NT2/D1 (cell line): ENCODE results near the gene PEPD.

Experiments
- SUZ12 ChIP-seq: IDR thresholded peaks from 2 replicates; pipeline ENCODE4 v1.6.1; 2011; ENCODE audit not compliant: insufficient read length, insufficient read depth; ENCODE audit errors: extremely low read depth
- YY1 ChIP-seq: IDR thresholded peaks from 2 replicates; pipeline ENCODE4 v1.6.1; 2011; ENCODE audit not compliant: insufficient read length, insufficient read depth
- ZNF274 ChIP-seq: IDR thresholded peaks from 2 replicates; pipeline ENCODE4 v1.6.1; 2011; ENCODE audit warnings: mild to moderate bottlenecking, low read depth, low read length

DNA sequence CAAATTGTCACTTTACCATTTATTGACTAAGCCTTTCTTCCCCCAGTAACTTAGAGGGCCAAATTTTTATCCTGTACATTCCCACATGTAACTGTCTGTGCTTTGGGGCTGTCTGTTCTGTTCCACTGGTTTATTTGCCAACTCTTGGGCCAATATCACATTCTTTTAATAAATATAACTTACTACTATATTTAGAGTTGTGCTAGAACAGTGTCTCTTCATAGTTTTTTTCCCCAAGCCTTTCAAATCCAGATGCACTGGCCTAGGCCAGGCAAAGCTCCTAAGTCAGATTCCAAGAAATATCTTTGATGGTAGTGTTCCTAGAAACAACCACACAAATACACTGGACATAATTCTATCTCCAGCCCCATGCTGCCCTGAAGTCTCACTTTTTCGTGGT, 164.0 kb downstream of the PEPD start:
- no peak for TF ChIP-seq SUZ12
- no peak for TF ChIP-seq YY1
- no peak for TF ChIP-seq ZNF274
